GM12878 (cell line): ENCODE results near the gene FBXO42. TPM values are rescaled to one million over a fixed set of nuclear protein-coding genes. Genes with fewer than 3 reads are reported as not detected.

Source experiments
- ATAC-seq: fragments of 200-7000 bp; cut with Tn5 transposase; 3 replicates; pipeline ENCODE4 v1.9.1; 2020; ENCODE audit warnings: mild to moderate bottlenecking, moderate library complexity
- BruUV-seq: library from RNA; stranded (reverse); fragments of 400-500 nt; replicated peaks from 2 replicates; lab custom pipeline; 2021; lab: Mats Ljungman, UMichigan
- CTCF ChIA-PET: fragments of 300-600 bp; sonication (Branson Sonifier 250); formaldehyde crosslinking; extraction: SDS; loops from one replicate; lab custom pipeline; 2021; ENCODE audit warnings: inconsistent platforms; lab: Yijun Ruan, JAX
- POLR2A ChIA-PET: fragments of 350-600 bp; formaldehyde crosslinking; extraction: SDS; loops from one replicate; lab custom pipeline; 2021; ENCODE audit warnings: inconsistent platforms; lab: Charles Lee
- RAD21 ChIA-PET: fragments of 300-600 bp; sonication (Branson Sonifier 250); formaldehyde crosslinking; loops from one replicate; lab custom pipeline; 2023; ENCODE audit warnings: antibody characterized with exemption; ENCODE audit not compliant: unreplicated experiment; lab: Charles Lee
- SMC1A ChIA-PET: fragments of 300-600 bp; sonication (Branson Sonifier 250); formaldehyde crosslinking; loops from one replicate; lab custom pipeline; 2023; ENCODE audit not compliant: unreplicated experiment, uncharacterized antibody; lab: Charles Lee
- DNase-seq: peaks from one replicate; pipeline ENCODE4 v3.0.0-alpha.2; 2011; ENCODE audit warnings: low read depth, low spot score
- FAIRE-seq: peaks from 3 replicates; lab custom pipeline; 2011; peaks lifted over from hg19 to GRCh38; lab: Jason Lieb, UNC
- H2AFZ ChIP-seq: 2 replicates; pipeline ENCODE4 v1.6.0; 2011; ENCODE audit warnings: low read depth, low read length, control low read depth; ENCODE audit not compliant: control insufficient read depth
- H3K27ac ChIP-seq: 2 replicates; pipeline ENCODE4 v1.5.1; 2011; ENCODE audit warnings: control low read depth; ENCODE audit not compliant: control insufficient read depth, insufficient read depth
- H3K27me3 ChIP-seq, 2 experiments: replicated peaks in 1 of 2; 2 replicates each; pipeline versions ENCODE4 v1.6.0 to v1.6.1; 2011; ENCODE audit warnings: low read length in 1 of 2; ENCODE audit not compliant: control insufficient read depth in 2 of 2, insufficient read depth in 2 of 2
- H3K36me3 ChIP-seq, 2 experiments: 2 replicates each; pipeline ENCODE4 v1.5.1; 2011; ENCODE audit warnings: low read length in 1 of 2; ENCODE audit not compliant: control insufficient read depth in 2 of 2, insufficient read depth in 2 of 2
- H3K4me1 ChIP-seq: 2 replicates; pipeline ENCODE4 v1.6.1; 2011; ENCODE audit warnings: mild to moderate bottlenecking, low read length, moderate library complexity, mixed read lengths; ENCODE audit not compliant: control insufficient read depth, insufficient read depth
- H3K4me2 ChIP-seq: 2 replicates; pipeline ENCODE4 v1.6.0; 2011; ENCODE audit warnings: control low read depth; ENCODE audit not compliant: control insufficient read depth, insufficient read depth
- H3K4me3 ChIP-seq: fragments of 200-600 bp; sonication (generic); 2 replicates; pipeline ENCODE4 v1.5.1; 2016
- H3K79me2 ChIP-seq: 2 replicates; pipeline ENCODE4 v1.6.0; 2011; ENCODE audit warnings: low read length; ENCODE audit not compliant: control insufficient read depth, insufficient read depth
- H3K9ac ChIP-seq: 2 replicates; pipeline ENCODE4 v1.8.0; 2011; ENCODE audit warnings: low read length, control low read depth, mixed read lengths; ENCODE audit not compliant: control insufficient read depth, insufficient read depth
- H3K9me3 ChIP-seq: replicated peaks from 3 replicates; pipeline ENCODE4 v1.5.1; 2011; ENCODE audit warnings: mild to moderate bottlenecking, low read length; ENCODE audit not compliant: control insufficient read depth, insufficient read depth
- H4K20me1 ChIP-seq: 2 replicates; pipeline ENCODE4 v1.6.0; 2011; ENCODE audit not compliant: control insufficient read depth, insufficient read depth
- CTCF ChIP-seq, 3 experiments: IDR thresholded peaks in 2 of 3; conservative IDR thresholded peaks in 1 of 3; 2 replicates each; pipeline ENCODE4 v1.5.1; 2011; ENCODE audit warnings: low read depth in 3 of 3, low read length in 3 of 3, mild to moderate bottlenecking in 3 of 3, control low read depth in 2 of 3, moderate library complexity in 2 of 3, inconsistent platforms in 1 of 3, mixed read lengths in 1 of 3; ENCODE audit not compliant: control insufficient read depth in 2 of 3, insufficient read depth in 1 of 3; ENCODE audit errors: extremely low read depth in 1 of 3
- EGR1 ChIP-seq, 2 experiments: IDR thresholded peaks; 1 replicate in 1 of 2; 2 replicates in 1 of 2; pipeline ENCODE4 v1.6.1; 2011 to 2012; ENCODE audit warnings: low read depth in 2 of 2, low read length in 2 of 2, borderline replicate concordance in 1 of 2, mild to moderate bottlenecking in 1 of 2, moderate library complexity in 1 of 2
- EZH2 ChIP-seq: IDR thresholded peaks from 2 replicates; pipeline ENCODE4 v1.6.1; 2012; ENCODE audit warnings: low read depth, mild to moderate bottlenecking, control low read depth, inconsistent platforms, low read length, borderline replicate concordance; ENCODE audit not compliant: control insufficient read depth
- HDAC2 ChIP-seq: fragments of 200-600 bp; sonication (generic); IDR thresholded peaks from 2 replicates; pipeline ENCODE4 v1.6.1; 2017
- MTA3 ChIP-seq: IDR thresholded peaks from 2 replicates; pipeline ENCODE4 v1.6.1; 2012; ENCODE audit warnings: low read length, inconsistent platforms, borderline replicate concordance
- POLR2AphosphoS5 ChIP-seq: IDR thresholded peaks from 2 replicates; pipeline ENCODE4 v1.6.1; 2011; ENCODE audit warnings: mild to moderate bottlenecking, low read length, inconsistent platforms
- RELA ChIP-seq: fragments of 450-650 bp; IDR thresholded peaks from 2 replicates; pipeline ENCODE4 v1.8.0; 2014; ENCODE audit warnings: borderline replicate concordance; ENCODE audit not compliant: partially characterized antibody
- TARDBP ChIP-seq: IDR thresholded peaks from 2 replicates; pipeline ENCODE4 v1.6.1; 2016; ENCODE audit warnings: borderline replicate concordance
- WRNIP1 ChIP-seq: IDR thresholded peaks from 2 replicates; pipeline ENCODE4 v1.6.1; 2011; ENCODE audit warnings: low read depth, low read length, improper control_type of control experiment, borderline replicate concordance
- ZBTB33 ChIP-seq: fragments of 450-650 bp; IDR thresholded peaks from 2 replicates; pipeline ENCODE4 v1.6.1; 2017; ENCODE audit warnings: mild to moderate bottlenecking
- ZSCAN29 ChIP-seq: fragments of 450-650 bp; IDR thresholded peaks from 2 replicates; pipeline ENCODE4 v1.6.1; 2017; ENCODE audit warnings: mild to moderate bottlenecking, moderate library complexity
- WGBS: methylation state at CpG from one replicate; pipeline ENCODE4 v1.1.6; 2016; ENCODE audit warnings: low lambda C conversion rate; ENCODE audit not compliant: insufficient replicate concordance, insufficient coverage; ENCODE audit errors: missing lambda C conversion rate; 5-methylcytosine and 5-hydroxymethylcytosine counted together
- in situ Hi-C: fragments of 300-500 bp; cut with MboI; formaldehyde crosslinking; loops from 9 replicates; pipeline ENCODE4 v1.14.3; 2018; ENCODE audit warnings: mixed read lengths
- intact Hi-C: fragments of 100-400 bp; cut with micrococcal nuclease; formaldehyde crosslinking; loops from one replicate; pipeline ENCODE4 v1.14.2; 2022; ENCODE audit not compliant: unreplicated experiment
- polyA plus RNA-seq, 11 experiments: library from polyadenylated mRNA; depleted of rRNA in 4 of 11; unstranded in 6 of 11; stranded (reverse) in 5 of 11; fragments of >200 nt; fragmentation: Nextera tagmentation in 4 of 11; fragmentation: Illumina TruSeq in 1 of 11; extraction: Ambion mirVana in 4 of 11; extraction: Trizol in 1 of 11; gene quantifications; 1 replicate in 1 of 11; 2 replicates in 10 of 11; pipeline versions ENCODE4 v1.2.1 to v1.2.3, GENCODE V29; 2011 to 2016; ENCODE audit warnings: inconsistent platforms in 2 of 11, missing spikeins in 2 of 11, low read depth in 1 of 11
- total RNA-seq, 4 experiments: library from RNA; depleted of rRNA in 3 of 4; stranded (reverse); fragments of >200 nt in 3 of 4; fragmentation: Illumina TruSeq in 1 of 4; extraction: Trizol in 1 of 4; gene quantifications; 2 replicates each; pipeline versions ENCODE4 v1.2.1 to v1.2.3, GENCODE V29; 2013 to 2021
- TF ChIP-seq, protein P1 (sequence below): fragments of 450-650 bp; IDR thresholded peaks from 2 replicates; pipeline ENCODE4 v1.6.1; 2016; ENCODE audit warnings: mild to moderate bottlenecking, moderate library complexity, borderline replicate concordance

Gene FBXO42
- total and polyA plus RNA-seq, 10 of the 15 experiments (the other 5 are each of a cell fraction or from before 2014, with no cell fraction given) = 6.1 to 23.8 (median 15.2) TPM

DNA sequence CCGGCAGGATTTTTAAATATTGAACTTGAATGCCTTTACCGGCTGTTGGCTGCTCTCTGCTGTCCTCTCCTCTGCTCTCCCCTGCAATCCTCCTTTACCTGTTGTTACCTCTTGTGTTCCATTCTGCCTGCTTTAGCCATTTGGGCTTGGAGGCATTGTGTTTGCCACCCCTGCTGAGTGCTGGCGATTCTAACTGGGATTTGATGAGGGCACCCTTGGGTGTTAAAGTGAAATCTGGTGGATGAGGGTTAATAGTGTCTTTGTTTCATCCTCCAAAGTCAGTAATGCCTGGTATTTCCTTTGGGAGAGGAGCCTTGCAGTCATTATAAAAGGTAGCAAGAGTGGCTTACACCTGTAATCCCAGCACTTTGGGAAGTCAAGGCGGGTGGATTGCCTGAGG is 24.7 kb upstream of the FBXO42 start:
- H3K9me3 ChIP-seq = no peaks in the 10 kb centered on the region
- H3K36me3 ChIP-seq = peaks cover 4 to 5% of the 10 kb centered on the region in 2 experiments; a peak in 3 of 4 replicates
- H3K4me3 ChIP-seq = no peak overlapping the region
- H3K4me2 ChIP-seq = 0 out of 2 replicates have a peak overlapping the region, but pooled peaks have one; percentile 7
- no peak for DNase-seq
- peaks cover 25% of the 10 kb centered on the region for H4K20me1 ChIP-seq
- FAIRE-seq = peak; percentile 13
- in situ Hi-C loops = no loop called here
- ChIA-PET RAD21 (no interaction called here), CTCF (interaction anchor here (1.4 kb wide), 1 partner anchor 14 kb away, joined by 7 read pairs; no protein-coding TSS in a partner anchor), SMC1A (interaction anchor here (1.3 kb wide), 1 partner anchor 12 kb away, joined by 4 read pairs; no protein-coding TSS in a partner anchor), POLR2A (interaction anchor here (0.7 kb wide), 1 partner anchor 10 kb away, joined by 4 read pairs; no protein-coding TSS in a partner anchor)
- WGBS = 54% methylated on average over 4 of the region's 4 CpGs
- intact Hi-C loops = no loop called here
- no peak overlapping the region; the same call in 1 of the 2 replicates for H3K9ac ChIP-seq
- ATAC-seq = no peak
- no TSS peak for BruUV-seq
- peaks cover 91% of the 10 kb centered on the region for H3K79me2 ChIP-seq
- no peaks in the 10 kb centered on the region for H3K27me3 ChIP-seq
- H3K4me1 ChIP-seq = peaks cover 6% of the 10 kb centered on the region
- no peak overlapping the region for H2AFZ ChIP-seq
- H3K27ac ChIP-seq = no peak overlapping the region
- TF ChIP-seq MTA3 (no peak), TARDBP (no peak), CTCF (IDR thresholded peaks at IDR 0.05 in 2 of 3, conservative IDR thresholded peaks at IDR 0.05 in 1 of 3; ENCODE audit: control insufficient read depth in 2 of 3, extremely low read depth in 1 of 3, insufficient read depth in 1 of 3, low read depth in 3 of 3, low read length in 3 of 3) (no peak), RELA (no peak), ZSCAN29 (no peak), POLR2AphosphoS5 (no peak), EGR1 (IDR thresholded peaks at IDR 0.05; ENCODE audit: borderline replicate concordance in 1 of 2, low read depth in 2 of 2, low read length in 2 of 2) (no peak), WRNIP1 (no peak), ZBTB33 (no peak), HDAC2 (no peak), EZH2 (no peak)
- TF ChIP-seq, protein P1, sequence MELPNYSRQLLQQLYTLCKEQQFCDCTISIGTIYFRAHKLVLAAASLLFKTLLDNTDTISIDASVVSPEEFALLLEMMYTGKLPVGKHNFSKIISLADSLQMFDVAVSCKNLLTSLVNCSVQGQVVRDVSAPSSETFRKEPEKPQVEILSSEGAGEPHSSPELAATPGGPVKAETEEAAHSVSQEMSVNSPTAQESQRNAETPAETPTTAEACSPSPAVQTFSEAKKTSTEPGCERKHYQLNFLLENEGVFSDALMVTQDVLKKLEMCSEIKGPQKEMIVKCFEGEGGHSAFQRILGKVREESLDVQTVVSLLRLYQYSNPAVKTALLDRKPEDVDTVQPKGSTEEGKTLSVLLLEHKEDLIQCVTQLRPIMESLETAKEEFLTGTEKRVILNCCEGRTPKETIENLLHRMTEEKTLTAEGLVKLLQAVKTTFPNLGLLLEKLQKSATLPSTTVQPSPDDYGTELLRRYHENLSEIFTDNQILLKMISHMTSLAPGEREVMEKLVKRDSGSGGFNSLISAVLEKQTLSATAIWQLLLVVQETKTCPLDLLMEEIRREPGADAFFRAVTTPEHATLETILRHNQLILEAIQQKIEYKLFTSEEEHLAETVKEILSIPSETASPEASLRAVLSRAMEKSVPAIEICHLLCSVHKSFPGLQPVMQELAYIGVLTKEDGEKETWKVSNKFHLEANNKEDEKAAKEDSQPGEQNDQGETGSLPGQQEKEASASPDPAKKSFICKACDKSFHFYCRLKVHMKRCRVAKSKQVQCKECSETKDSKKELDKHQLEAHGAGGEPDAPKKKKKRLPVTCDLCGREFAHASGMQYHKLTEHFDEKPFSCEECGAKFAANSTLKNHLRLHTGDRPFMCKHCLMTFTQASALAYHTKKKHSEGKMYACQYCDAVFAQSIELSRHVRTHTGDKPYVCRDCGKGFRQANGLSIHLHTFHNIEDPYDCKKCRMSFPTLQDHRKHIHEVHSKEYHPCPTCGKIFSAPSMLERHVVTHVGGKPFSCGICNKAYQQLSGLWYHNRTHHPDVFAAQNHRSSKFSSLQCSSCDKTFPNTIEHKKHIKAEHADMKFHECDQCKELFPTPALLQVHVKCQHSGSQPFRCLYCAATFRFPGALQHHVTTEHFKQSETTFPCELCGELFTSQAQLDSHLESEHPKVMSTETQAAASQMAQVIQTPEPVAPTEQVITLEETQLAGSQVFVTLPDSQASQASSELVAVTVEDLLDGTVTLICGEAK = no peak
